HG02642 (cell line): Measurements from ENCODE around the gene SPATA13.

ENCODE experiments used
- ATAC-seq: cut with Tn5 transposase; IDR thresholded peaks from one replicate; pipeline ENCODE4 v1.9.1; 2021; ENCODE audit warnings: mild to moderate bottlenecking; ENCODE audit not compliant: unreplicated experiment, poor library complexity

SPATA13 gene

GRCh38 chr13:24272452-24273161 is 112.1 kb downstream of the SPATA13 start:
- no peak for ATAC-seq

DNA sequence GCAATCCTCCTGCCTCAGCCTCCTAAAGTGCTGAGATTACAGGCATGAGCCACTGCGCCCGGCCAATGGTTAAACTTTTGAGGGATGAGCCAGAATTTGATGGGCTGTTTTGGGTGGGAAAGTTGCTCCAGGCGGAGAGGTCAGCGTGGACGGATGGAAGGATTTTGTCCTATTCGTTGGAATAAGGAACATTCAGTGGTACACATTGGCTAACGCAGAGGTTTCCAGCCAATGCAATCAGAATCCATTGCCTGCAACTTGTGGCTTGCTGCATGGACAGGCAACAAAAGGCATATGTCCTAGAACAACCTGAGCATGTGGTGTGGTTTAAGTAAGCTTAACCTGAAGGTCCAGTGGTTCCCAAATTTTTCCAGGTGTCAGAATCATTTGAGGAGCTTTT is 113.4 kb downstream of the SPATA13 start:
- ATAC-seq, result no peak

DNA sequence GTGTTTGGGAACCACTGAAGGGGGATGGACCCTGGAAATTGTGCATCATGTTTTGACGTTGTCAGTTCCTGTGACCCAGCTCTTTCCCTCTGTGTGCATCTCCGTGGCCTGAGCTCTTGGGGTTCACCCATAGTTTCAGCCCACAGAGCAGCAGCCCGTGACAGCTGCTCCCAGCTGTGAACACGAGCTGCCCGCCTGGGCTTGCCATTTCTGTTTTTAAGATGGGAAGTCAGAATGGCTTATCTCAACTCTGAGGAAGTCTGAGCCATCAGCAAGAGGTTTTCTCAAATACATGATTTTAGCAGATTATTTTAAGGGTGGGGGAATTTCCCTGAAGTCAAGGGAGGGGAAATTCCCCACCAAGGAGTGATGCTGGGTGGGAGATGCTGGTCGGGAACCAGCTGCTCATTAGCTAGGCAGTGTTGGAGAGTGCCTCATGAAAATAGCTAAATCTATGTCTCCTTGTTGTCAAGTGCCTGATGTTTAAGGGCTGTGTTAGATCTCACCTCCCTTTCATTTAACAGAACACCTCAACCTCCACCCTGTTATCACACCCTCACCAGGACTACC is 114.0 kb downstream of the SPATA13 start:
- ATAC-seq, result peak; percentile 68

DNA sequence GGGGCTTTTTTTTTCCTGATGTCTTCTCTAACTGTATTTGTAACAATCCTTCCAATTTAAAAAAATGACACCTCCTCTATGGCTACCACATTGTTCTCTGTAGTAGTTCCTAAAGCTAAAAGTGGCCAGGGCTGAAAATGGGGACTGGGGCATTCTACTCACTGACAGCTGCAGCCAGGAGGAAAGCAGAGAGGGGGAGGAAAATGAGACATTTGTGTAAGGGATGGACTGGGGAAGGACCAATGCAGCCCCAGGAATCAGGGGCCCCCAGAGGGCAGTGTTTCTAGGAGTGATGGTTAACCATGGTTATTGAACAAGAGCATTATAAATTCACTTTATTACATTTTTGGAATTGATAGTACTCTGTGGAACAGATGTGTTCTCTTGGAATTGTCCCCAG is 114.5 kb downstream of the SPATA13 start:
- ATAC-seq, result no peak

GRCh38 chr13:24276306-24276705 is 115.8 kb downstream of the SPATA13 start:
- ATAC-seq, result no peak

GRCh38 chr13:24276861-24277260 is 116.3 kb downstream of the SPATA13 start:
- ATAC-seq, result no peak

DNA sequence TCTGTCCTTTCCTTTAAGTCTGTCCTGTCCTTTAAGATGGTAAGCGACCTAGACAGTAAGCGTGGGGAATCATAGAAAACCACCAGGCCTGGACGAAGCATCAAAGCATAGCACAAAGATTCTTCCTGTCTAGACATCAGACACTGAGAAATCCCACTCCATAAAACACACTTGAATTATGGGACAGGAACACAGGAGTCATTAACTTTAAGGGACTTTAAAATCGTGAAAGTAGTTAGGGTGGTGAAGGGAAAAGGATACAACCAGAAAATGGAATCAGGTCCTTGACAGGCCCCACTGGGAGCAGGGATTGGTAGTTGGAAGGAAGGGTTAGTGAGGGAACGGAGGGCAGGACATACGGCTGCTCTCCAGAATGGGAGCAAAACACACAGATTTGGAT is 117.2 kb downstream of the SPATA13 start:
- no peak for ATAC-seq

- ATAC-seq, result no peak
Observed at GRCh38 chr13:24279327-24280110, 119.0 kb downstream of the SPATA13 start.

GRCh38 chr13:24280720-24281119 is 120.2 kb downstream of the SPATA13 start:
- peak; percentile 58 for ATAC-seq

- ATAC-seq, result no peak
Observed at GRCh38 chr13:24281188-24282008, 120.9 kb downstream of the SPATA13 start.

DNA sequence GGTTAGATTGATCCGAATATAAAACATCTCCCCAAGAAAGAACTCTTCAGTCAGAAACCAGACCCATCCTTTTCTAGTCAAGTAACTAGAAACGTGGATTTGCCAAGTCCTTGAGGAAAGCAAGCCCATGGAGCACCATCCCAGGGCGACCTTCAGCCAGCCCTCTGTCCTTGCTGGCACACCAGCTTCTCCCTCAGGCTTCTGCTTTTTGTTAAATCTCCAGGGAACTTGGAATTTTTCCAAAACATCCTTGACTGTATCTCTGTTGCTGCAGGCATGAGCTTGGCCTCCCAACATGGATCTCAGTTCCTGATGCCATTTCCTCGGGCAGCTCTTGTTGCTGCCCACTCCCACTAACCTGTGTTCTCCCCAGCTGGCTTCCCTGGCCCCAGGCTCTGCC is 121.7 kb downstream of the SPATA13 start:
- ATAC-seq, result no peak

GRCh38 chr13:24284889-24285565 is 124.5 kb downstream of the SPATA13 start:
- no peak for ATAC-seq

- ATAC-seq, result no peak
Observed at GRCh38 chr13:24286624-24287023, 126.1 kb downstream of the SPATA13 start.

GRCh38 chr13:24287748-24288287 is 127.3 kb downstream of the SPATA13 start:
- ATAC-seq, result no peak

GRCh38 chr13:24288870-24289269 is 128.3 kb downstream of the SPATA13 start:
- ATAC-seq, result no peak

- no peak for ATAC-seq
Observed at GRCh38 chr13:24290280-24290932, 129.9 kb downstream of the SPATA13 start.

DNA sequence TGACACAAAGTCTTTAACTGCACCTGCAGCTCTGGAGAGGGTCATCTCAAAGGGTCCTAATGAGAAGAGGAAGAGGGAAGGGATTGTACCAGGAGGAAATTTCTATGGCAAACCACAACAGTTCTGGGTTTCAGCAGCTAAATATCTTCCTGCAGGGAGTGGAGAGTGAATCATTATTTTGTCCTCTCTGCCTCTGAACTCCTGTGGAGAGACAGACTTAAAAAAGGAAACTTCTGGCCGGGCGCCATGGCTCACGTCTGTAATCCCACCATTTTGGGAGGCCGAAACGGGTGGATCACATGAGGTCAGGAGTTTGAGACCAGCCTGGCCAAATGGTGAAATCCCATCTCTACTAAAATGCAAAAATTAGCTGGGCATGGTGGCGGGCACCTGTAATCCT is 132.0 kb downstream of the SPATA13 start:
- no peak for ATAC-seq

DNA sequence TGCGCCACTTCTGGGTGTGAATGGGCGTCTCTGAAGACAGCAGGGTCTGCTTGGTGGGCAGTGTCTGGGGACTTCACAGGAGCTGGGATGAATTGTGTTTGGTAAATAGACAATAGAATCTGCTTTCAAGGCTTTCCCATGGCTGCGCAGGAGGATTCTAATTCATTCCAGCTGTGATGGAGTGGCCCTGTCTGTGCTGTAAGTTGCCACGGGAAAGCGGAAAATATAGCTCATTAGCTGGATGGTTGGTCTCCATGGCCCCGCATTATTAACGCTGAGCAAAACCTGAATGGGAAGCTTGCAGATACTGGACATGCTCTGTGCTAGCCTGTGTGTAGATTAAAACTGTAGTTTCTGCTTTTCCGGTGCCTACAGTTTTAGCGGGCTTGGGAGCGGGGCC is 133.2 kb downstream of the SPATA13 start:
- no peak for ATAC-seq

- ATAC-seq, result no peak
Observed at GRCh38 chr13:24299488-24300114, 139.1 kb downstream of the SPATA13 start.
